Esophagus squamous epithelium (tissue), 5 donors: ENCODE measurements around the gene VTI1B. TPM values are rescaled to one million over a fixed set of nuclear protein-coding genes. Genes with fewer than 3 reads are reported as not detected.

Experiments
- DNase-seq: peaks from one replicate; lab custom pipeline; 2025; lab: John Stamatoyannopoulos, UW
- H3K27ac ChIP-seq, 4 donors: fragments of 200-600 bp; sonication (generic); one replicate each; pipeline ENCODE4 v1.5.1; 2016 to 2019; ENCODE audit warnings: mild to moderate bottlenecking in 1 of 4
- H3K27me3 ChIP-seq, 4 donors: fragments of 200-600 bp; sonication (generic); 1 replicate in 3 of 4; 2 replicates in 1 of 4; pipeline versions ENCODE4 v1.5.1 to v1.6.0; 2017 to 2021; ENCODE audit warnings: antibody characterized with exemption in 1 of 4
- H3K36me3 ChIP-seq, 3 donors: fragments of 200-600 bp; sonication (generic); one replicate each; pipeline ENCODE4 v1.5.1; 2016 to 2019
- H3K4me1 ChIP-seq, 3 donors: fragments of 200-600 bp; sonication (generic); one replicate each; pipeline ENCODE4 v1.5.1; 2017 to 2019
- H3K4me3 ChIP-seq, 4 donors: fragments of 200-600 bp; sonication (generic); 1 replicate in 3 of 4; 2 replicates in 1 of 4; pipeline ENCODE4 v1.5.1; 2016 to 2019; ENCODE audit warnings: mild to moderate bottlenecking in 2 of 4, moderate library complexity in 1 of 4
- H3K9me3 ChIP-seq, 3 donors: fragments of 200-600 bp; sonication (generic); one replicate each; pipeline ENCODE4 v1.5.1; 2016 to 2019
- CTCF ChIP-seq, 6 experiments: fragments of 450-650 bp in 4 of 6; fragments of 200-600 bp in 2 of 6; sonication (generic) in 2 of 6; IDR thresholded peaks; one replicate each; pipeline ENCODE4 v1.5.1; 2016 to 2019; ENCODE audit warnings: antibody characterized with exemption in 6 of 6, mild to moderate bottlenecking in 4 of 6, moderate library complexity in 4 of 6
- POLR2A ChIP-seq, 4 donors: fragments of 450-650 bp; IDR thresholded peaks; one replicate each; pipeline ENCODE4 v1.6.1; 2017; ENCODE audit warnings: antibody characterized with exemption in 4 of 4, mild to moderate bottlenecking in 4 of 4, moderate library complexity in 3 of 4
- WGBS, 2 donors: methylation state at CpG; one replicate each; pipeline ENCODE4 v1.1.5; 2018; 5-methylcytosine and 5-hydroxymethylcytosine counted together
- intact Hi-C: fragments of 100-400 bp; cut with DNase I; formaldehyde crosslinking; loops from one replicate; pipeline ENCODE4 v1.15.0; 2022
- total RNA-seq, 4 donors: library from RNA; depleted of rRNA; stranded (reverse); fragments of >200 nt; gene quantifications; one replicate each; pipeline ENCODE4 v1.1.0, GENCODE V29; 2016
- donor health status: DM: yes; HTN: yes; CAD: no.

The VTI1B gene
- total RNA-seq, 4 donors from 2014 or later = 41.3 to 57.7 (median 52.3) TPM

GRCh38 chr14:67680121-67680602, 5.7 kb upstream of the VTI1B start:
- peaks cover 3 to 15% (median 4%) of the 10 kb centered on the region in 3 donors for H3K4me1 ChIP-seq
- no peak overlapping the region for H3K4me3 ChIP-seq
- WGBS, 2 donors = 82 to 87% methylated on average over 3 of the region's 3 CpGs
- no peaks in the 10 kb centered on the region for H3K9me3 ChIP-seq
- no peaks in the 10 kb centered on the region for H3K27me3 ChIP-seq
- TF ChIP-seq POLR2A (IDR thresholded peaks at IDR 0.05) = no peak
- no peak for TF ChIP-seq CTCF (IDR thresholded peaks at IDR 0.05)
- no peak for DNase-seq
- intact Hi-C loops = no loop called here
- H3K36me3 ChIP-seq = peaks cover 0 to 73% (median 2%) of the 10 kb centered on the region in 3 donors
- H3K27ac ChIP-seq = peak overlapping the region in 2 of 4 donors; percentile 18 to 27

- Histone ChIP-seq H3K4me3 (no peak overlapping the region), H3K27me3 (no peaks in the 10 kb centered on the region), H3K4me1 (peaks cover 4 to 17% (median 5%) of the 10 kb centered on the region in 3 donors), H3K27ac (no peak overlapping the region), H3K9me3 (no peaks in the 10 kb centered on the region), H3K36me3 (peaks cover 0 to 62% (median 0%) of the 10 kb centered on the region in 3 donors)
- DNase-seq = no peak
- intact Hi-C loops = no loop called here
- WGBS, 2 donors = 62 to 94% methylated on average over 2 of the region's 2 CpGs
- TF ChIP-seq CTCF (IDR thresholded peaks at IDR 0.05) = no peak
- no peak for TF ChIP-seq POLR2A (IDR thresholded peaks at IDR 0.05)
Observed at GRCh38 chr14:67679006-67679405, 4.6 kb upstream of the VTI1B start.

GRCh38 chr14:67675219-67675582, 769 bp upstream of the VTI1B start:
- H3K27me3 ChIP-seq = no peaks in the 10 kb centered on the region
- H3K4me1 ChIP-seq = peaks cover 13 to 45% (median 21%) of the 10 kb centered on the region in 3 donors
- no peak for DNase-seq
- H3K36me3 ChIP-seq = peaks cover 0 to 26% (median 0%) of the 10 kb centered on the region in 3 donors
- 31 to 81% methylated on average over 4 to 11 of the region's 16 CpGs for WGBS, 2 donors
- TF ChIP-seq POLR2A (IDR thresholded peaks at IDR 0.05) = no peak
- no peak for TF ChIP-seq CTCF (IDR thresholded peaks at IDR 0.05)
- H3K27ac ChIP-seq = peak overlapping the region; percentile 93 to 98 (median 98)
- intact Hi-C loops = no loop called here
- no peaks in the 10 kb centered on the region for H3K9me3 ChIP-seq
- peak overlapping the region; percentile 89 to 99 (median 97) for H3K4me3 ChIP-seq

- H3K27me3 ChIP-seq = no peaks in the 10 kb centered on the region
- peak overlapping the region; percentile 89 to 99 (median 97) for H3K4me3 ChIP-seq
- H3K9me3 ChIP-seq = no peaks in the 10 kb centered on the region
- intact Hi-C loops = no loop called here
- WGBS, 2 donors = 0% methylated on average over 2 to 7 of the region's 25 CpGs
- H3K27ac ChIP-seq = peak overlapping the region; percentile 93 to 98 (median 98)
- peaks cover 13 to 45% (median 21%) of the 10 kb centered on the region in 3 donors for H3K4me1 ChIP-seq
- H3K36me3 ChIP-seq = peaks cover 0 to 18% (median 0%) of the 10 kb centered on the region in 3 donors
- no peak for TF ChIP-seq POLR2A (IDR thresholded peaks at IDR 0.05)
- TF ChIP-seq CTCF (IDR thresholded peaks at IDR 0.05) = peak in 4 of 6 experiments; percentile 16 to 25 (median 20)
- no peak for DNase-seq
Observed at GRCh38 chr14:67674139-67674479, 323 bp downstream of the VTI1B start.

GRCh38 chr14:67673451-67673850, 981 bp downstream of the VTI1B start:
- Histone ChIP-seq H3K27me3 (no peaks in the 10 kb centered on the region), H3K9me3 (no peaks in the 10 kb centered on the region), H3K4me3 (peak overlapping the region; percentile 89 to 99 (median 97)), H3K27ac (peak overlapping the region in 2 of 4 donors; percentile 97 to 98), H3K4me1 (peaks cover 13 to 45% (median 21%) of the 10 kb centered on the region in 3 donors), H3K36me3 (peaks cover 0 to 11% (median 0%) of the 10 kb centered on the region in 3 donors)
- DNase-seq = no peak
- WGBS, 2 donors = 33 to 35% methylated on average over 5 of the region's 5 CpGs
- TF ChIP-seq CTCF (IDR thresholded peaks at IDR 0.05) = no peak
- TF ChIP-seq POLR2A (IDR thresholded peaks at IDR 0.05) = no peak
- intact Hi-C loops = no loop called here
